HG03175 (cell line): ENCODE results near the gene DHRS13.
A peak's percentile ranks its signal among the peaks of the same experiment; 100 is the strongest.

Source experiments
- ATAC-seq: cut with Tn5 transposase; IDR thresholded peaks from one replicate; pipeline ENCODE4 v1.9.1; 2021; ENCODE audit warnings: mild to moderate bottlenecking, moderate library complexity; ENCODE audit not compliant: unreplicated experiment

The DHRS13 gene, protein sequence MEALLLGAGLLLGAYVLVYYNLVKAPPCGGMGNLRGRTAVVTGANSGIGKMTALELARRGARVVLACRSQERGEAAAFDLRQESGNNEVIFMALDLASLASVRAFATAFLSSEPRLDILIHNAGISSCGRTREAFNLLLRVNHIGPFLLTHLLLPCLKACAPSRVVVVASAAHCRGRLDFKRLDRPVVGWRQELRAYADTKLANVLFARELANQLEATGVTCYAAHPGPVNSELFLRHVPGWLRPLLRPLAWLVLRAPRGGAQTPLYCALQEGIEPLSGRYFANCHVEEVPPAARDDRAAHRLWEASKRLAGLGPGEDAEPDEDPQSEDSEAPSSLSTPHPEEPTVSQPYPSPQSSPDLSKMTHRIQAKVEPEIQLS

GRCh38 chr17:28902819-28903545 lies at the start of gene DHRS13:
Gene DHRS13 (minus strand): TSS chr17:28903079. CDS start chr17:28902944, 135 bp downstream.
- peak; percentile 83 for ATAC-seq

GRCh38 chr17:28951991-28952975 lies 49.4 kb upstream of the DHRS13 start:
- ATAC-seq = peak; percentile 60

GRCh38 chr17:28951428-28951990 lies 48.6 kb upstream of the DHRS13 start, which contains the start of gene PHF12:
Gene PHF12 (minus strand): TSS chr17:28951518. CDS start chr17:28950960, 558 bp downstream.
- peak; percentile 66 for ATAC-seq

DNA sequence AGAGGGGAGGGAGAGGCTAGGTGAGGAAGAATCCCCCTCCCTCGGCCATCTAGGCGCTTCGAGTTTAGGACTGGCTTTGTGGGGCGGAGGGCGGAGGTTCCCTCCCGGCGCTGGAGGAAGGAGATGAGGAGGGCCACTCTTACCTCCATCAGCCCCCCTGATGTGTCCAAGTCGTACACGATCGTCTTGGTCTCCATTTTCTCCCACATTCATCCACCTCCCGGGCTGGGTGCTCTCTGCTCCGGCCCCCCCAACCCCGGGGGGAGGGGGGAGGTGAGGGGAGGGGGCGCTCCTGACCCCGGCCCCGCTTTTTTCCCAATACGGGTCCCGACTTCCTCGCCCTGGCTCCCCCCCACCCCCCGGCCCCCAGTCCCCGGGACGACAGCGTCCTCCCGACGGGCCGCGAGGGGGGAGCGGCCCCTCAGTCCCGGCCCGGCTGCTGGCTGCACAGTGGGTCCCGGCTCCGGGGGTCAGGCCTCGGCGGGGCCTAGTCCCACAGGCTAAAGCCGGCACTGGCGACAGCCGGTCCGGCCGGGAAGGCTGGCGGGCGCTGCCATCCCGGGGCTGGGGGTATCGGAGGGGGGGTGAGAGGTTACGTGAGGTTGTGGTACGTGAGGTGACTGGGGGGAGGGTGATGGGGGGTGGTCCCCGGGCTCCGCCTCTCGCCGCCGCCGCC lies 48.0 kb upstream of the DHRS13 start:
- no peak for ATAC-seq

DNA sequence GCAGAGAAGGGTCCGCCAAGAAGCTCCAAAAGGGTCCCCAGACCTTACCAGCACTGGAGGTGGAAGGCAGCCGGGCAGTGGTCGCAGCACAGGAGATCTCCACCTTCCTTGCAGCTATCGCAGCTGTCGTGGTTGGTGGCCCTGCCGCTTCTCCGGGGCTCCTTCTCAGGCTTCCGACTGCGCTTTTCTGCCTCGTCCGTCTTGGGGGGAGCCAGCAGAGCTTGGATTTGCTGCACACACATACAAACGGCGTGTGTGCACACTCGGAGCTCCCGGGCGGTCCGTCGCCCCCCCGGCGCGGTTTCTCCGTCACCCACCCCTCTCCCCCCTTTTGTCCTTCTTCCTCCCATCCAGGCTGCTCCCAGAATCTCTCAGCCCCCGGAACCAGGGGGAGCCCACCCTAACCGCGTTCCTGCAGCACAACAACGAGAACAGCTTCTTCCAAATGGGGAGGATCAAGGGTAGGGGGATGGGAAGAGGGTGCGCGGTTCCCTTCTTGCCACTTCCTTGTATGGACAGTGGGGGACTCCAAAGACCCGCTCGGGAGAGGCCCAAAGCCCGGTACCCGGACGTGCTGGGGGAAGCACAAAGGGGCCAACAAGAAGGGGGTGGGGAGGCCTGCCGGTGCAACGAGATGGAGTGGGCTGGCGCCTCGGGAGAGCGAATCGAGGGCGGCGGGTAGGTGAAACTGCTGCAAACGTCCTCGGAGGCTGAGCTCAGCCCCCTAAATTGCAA lies 47.3 kb upstream of the DHRS13 start:
- ATAC-seq = no peak

- no peak for ATAC-seq
Observed at GRCh38 chr17:28949185-28950016, 46.5 kb upstream of the DHRS13 start.

- no peak for ATAC-seq
Observed at GRCh38 chr17:28948873-28949184, 46.0 kb upstream of the DHRS13 start.

- no peak for ATAC-seq
Observed at GRCh38 chr17:28948342-28948741, 45.5 kb upstream of the DHRS13 start.

DNA sequence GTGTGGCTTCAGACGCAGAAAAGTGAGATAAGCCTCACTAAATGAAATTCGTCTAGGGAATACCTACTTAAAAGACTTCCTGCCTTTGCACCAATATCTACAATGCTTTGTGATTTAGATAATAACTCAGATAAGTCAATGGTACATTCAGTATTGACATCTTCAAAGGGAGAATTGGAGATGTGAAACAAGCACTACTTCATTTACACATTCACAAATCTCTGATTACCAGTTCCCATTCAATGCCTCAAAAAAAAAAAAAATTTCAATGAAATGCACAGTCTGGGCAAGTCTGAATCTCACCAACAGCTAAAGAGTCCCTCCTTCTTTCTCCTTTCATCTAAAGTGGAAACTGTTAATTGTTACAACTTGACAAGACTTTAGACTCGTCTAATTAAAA lies 44.8 kb upstream of the DHRS13 start:
- no peak for ATAC-seq

GRCh38 chr17:28946239-28946638 lies 43.4 kb upstream of the DHRS13 start:
- no peak for ATAC-seq

DNA sequence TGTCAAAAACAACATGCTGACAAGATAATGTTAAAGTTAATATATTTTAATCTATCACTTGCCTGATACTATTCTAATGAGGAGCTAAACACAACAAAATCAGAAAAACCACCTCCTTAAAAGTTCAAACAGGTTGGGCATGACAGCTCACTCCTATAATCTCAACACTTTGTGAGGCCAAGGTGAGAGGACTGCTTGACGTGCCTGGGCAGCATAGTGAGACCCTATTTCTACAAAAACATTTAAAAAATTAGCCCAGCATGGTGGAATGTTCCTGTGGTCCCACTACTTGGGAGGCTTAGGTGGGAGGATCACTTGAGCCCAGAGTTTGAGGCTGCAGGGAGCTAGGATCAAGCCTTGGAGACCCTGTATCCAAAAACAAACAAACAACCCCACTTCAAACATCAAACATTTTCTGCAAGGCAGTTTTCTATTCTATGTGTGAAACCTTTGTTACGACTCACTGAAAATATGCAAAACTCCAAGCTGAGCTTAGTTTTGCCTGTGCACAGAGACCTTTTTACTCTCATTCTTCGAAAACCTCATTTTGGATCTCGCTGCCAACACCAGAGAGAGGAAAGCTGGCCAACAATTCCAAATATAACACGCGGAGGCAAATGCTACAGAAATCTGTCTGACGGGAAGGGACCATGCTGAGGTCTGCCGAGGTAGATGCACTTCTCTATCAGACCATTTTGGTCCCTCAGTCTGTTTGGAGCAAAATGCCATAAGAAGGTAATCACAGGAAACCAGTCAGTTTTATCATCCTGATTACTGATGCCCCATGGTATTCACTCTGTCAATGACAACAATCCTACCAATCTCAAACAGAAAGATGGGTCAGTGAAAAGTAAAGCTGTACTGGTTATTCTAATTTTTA lies 42.2 kb upstream of the DHRS13 start:
- no peak for ATAC-seq

GRCh38 chr17:28944343-28944742 lies 41.5 kb upstream of the DHRS13 start:
- ATAC-seq = no peak

DNA sequence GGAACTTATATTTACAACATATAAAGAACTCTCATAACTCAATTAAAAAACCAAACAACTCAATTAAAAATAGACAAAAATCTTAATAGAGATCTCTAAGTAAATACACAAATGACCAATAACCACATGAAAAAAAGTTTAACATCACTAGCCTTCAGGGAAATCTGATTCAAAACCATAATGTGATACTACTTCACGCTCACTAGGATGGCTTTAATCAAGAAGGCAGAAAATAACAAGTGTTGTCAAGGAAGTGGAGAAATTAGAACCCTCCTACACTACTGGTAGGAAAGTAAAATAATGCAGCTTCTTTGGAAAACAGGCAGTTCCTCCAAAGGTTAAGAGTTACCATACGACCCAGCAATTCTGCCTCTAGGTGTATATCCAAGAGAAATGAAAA lies 40.0 kb upstream of the DHRS13 start:
- ATAC-seq = no peak

- ATAC-seq = no peak
Observed at GRCh38 chr17:28941251-28941650, 38.4 kb upstream of the DHRS13 start.

GRCh38 chr17:28940675-28941074 lies 37.8 kb upstream of the DHRS13 start:
- ATAC-seq = no peak

DNA sequence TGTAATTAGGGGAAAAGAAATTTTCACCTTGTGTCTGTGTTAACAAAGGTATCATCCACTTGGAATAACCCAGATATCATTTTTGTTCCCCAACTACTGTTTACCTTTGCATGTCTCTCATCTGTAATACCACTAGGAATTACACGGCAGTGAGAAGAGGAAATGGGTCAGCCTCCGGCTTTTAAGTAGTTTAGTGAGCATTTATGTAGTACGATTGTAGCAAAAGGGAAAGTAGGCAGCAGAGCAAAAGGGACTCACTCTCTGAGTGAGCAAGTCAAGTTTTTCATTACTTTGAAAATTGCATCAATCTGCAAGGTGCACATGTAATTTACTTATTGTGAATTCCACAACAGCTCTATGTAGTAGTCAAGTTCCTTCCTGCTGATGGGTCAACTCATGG lies 37.3 kb upstream of the DHRS13 start:
- no peak for ATAC-seq

- no peak for ATAC-seq
Observed at GRCh38 chr17:28938552-28938951, 35.7 kb upstream of the DHRS13 start.
